ENCODE results near the gene TSPO.

DNA sequence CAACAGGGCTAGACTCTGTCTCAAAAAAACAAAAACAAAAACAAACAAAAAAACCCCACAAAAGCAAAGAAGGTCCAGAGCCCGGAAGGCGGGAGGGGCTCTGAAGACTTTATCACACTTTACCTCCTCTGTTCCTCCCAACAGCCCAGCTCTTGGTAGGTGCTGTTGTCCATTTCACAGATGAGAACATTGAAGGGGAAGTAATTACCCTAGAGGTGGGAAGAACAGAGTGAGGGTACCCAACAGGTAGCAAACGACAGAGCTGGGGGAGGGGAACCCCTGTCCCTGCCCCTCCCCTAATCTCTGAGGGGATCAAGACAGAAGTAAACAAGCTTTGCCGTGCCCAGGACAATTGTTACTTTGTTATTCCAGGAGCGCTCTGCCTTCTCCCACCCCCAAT is 41.8 kb upstream of the TSPO start:
- TF ChIP-seq, protein P1, sequence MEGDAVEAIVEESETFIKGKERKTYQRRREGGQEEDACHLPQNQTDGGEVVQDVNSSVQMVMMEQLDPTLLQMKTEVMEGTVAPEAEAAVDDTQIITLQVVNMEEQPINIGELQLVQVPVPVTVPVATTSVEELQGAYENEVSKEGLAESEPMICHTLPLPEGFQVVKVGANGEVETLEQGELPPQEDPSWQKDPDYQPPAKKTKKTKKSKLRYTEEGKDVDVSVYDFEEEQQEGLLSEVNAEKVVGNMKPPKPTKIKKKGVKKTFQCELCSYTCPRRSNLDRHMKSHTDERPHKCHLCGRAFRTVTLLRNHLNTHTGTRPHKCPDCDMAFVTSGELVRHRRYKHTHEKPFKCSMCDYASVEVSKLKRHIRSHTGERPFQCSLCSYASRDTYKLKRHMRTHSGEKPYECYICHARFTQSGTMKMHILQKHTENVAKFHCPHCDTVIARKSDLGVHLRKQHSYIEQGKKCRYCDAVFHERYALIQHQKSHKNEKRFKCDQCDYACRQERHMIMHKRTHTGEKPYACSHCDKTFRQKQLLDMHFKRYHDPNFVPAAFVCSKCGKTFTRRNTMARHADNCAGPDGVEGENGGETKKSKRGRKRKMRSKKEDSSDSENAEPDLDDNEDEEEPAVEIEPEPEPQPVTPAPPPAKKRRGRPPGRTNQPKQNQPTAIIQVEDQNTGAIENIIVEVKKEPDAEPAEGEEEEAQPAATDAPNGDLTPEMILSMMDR (optimal IDR thresholded peaks at IDR 0.05 in 1 of 3, IDR thresholded peaks at IDR 0.05 in 1 of 3, conservative IDR thresholded peaks at IDR 0.05 in 1 of 3; ENCODE audit: extremely low read depth in 1 of 3, insufficient read depth in 2 of 3, low read length in 3 of 3): no peak
- TF ChIP-seq EZH2 (IDR thresholded peaks at IDR 0.05; ENCODE audit: low read length): no peak
